ENCODE measurements around the gene ITM2B. TPM values are rescaled to one million over a fixed set of nuclear protein-coding genes. Genes with fewer than 3 reads are reported as not detected.
"Not testable (repeated sequence)": the region's sequence is repeated elsewhere in the genome, so short reads cannot be mapped to it uniquely, and the experiment has no call there.

Gene ITM2B
- polyA plus RNA-seq (ENCODE audit: insufficient read length in 4 of 4), result 1,000 to 10,000 TPM; 1,265 to 1,775 (median 1,416) TPM

GRCh38 chr13:48233046-48233888 lies at the start of gene ITM2B:
Gene ITM2B, plus strand, starts transcription at chr13:48233206. Its CDS starts 155 bp downstream, at chr13:48233361.
- peak in 2 of 4 donors; percentile 57 to 73 for DNase-seq (ENCODE audit: low read depth in 4 of 4, low spot score in 2 of 4)

GRCh38 chr13:48184260-48184659 lies 48.7 kb upstream of the ITM2B start:
- no peak for DNase-seq (ENCODE audit: low read depth in 4 of 4, low spot score in 2 of 4)

GRCh38 chr13:48185018-48185417 lies 48.0 kb upstream of the ITM2B start:
- no peak for DNase-seq (ENCODE audit: low read depth in 4 of 4, low spot score in 2 of 4)

GRCh38 chr13:48186722-48187121 lies 46.3 kb upstream of the ITM2B start:
- DNase-seq (ENCODE audit: low read depth in 4 of 4, low spot score in 2 of 4), result no peak

GRCh38 chr13:48188131-48188530 lies 44.9 kb upstream of the ITM2B start:
- DNase-seq (ENCODE audit: low read depth in 4 of 4, low spot score in 2 of 4), result no peak

GRCh38 chr13:48188601-48189000 lies 44.4 kb upstream of the ITM2B start:
- no peak for DNase-seq (ENCODE audit: low read depth in 4 of 4, low spot score in 2 of 4)

- DNase-seq (ENCODE audit: low read depth in 4 of 4, low spot score in 2 of 4), result no peak
Observed at GRCh38 chr13:48189171-48189570, 43.8 kb upstream of the ITM2B start.

GRCh38 chr13:48192411-48192935 lies 40.5 kb upstream of the ITM2B start:
- DNase-seq (ENCODE audit: low read depth in 4 of 4, low spot score in 2 of 4), result no peak

- no peak for DNase-seq (ENCODE audit: low read depth in 4 of 4, low spot score in 2 of 4)
Observed at GRCh38 chr13:48194379-48194754, 38.6 kb upstream of the ITM2B start.

- no peak for DNase-seq (ENCODE audit: low read depth in 4 of 4, low spot score in 2 of 4)
Observed at GRCh38 chr13:48199404-48199946, 33.5 kb upstream of the ITM2B start.

GRCh38 chr13:48201044-48201443 lies 32.0 kb upstream of the ITM2B start:
- no peak for DNase-seq (ENCODE audit: low read depth in 4 of 4, low spot score in 2 of 4)

GRCh38 chr13:48207207-48207606 lies 25.8 kb upstream of the ITM2B start:
- DNase-seq (ENCODE audit: low read depth in 4 of 4, low spot score in 2 of 4), result not testable (repeated sequence)

GRCh38 chr13:48210178-48210577 lies 22.8 kb upstream of the ITM2B start:
- no peak for DNase-seq (ENCODE audit: low read depth in 4 of 4, low spot score in 2 of 4)

- DNase-seq (ENCODE audit: low read depth in 4 of 4, low spot score in 2 of 4), result no peak
Observed at GRCh38 chr13:48214519-48215121, 18.4 kb upstream of the ITM2B start.

GRCh38 chr13:48215511-48216203 lies 17.3 kb upstream of the ITM2B start:
- DNase-seq (ENCODE audit: low read depth in 4 of 4, low spot score in 2 of 4), result not testable (repeated sequence)

- no peak for DNase-seq (ENCODE audit: low read depth in 4 of 4, low spot score in 2 of 4)
Observed at GRCh38 chr13:48216204-48216711, 16.7 kb upstream of the ITM2B start.

- no peak for DNase-seq (ENCODE audit: low read depth in 4 of 4, low spot score in 2 of 4)
Observed at GRCh38 chr13:48220592-48220980, 12.4 kb upstream of the ITM2B start.

GRCh38 chr13:48220981-48221685 lies 11.9 kb upstream of the ITM2B start:
- no peak for DNase-seq (ENCODE audit: low read depth in 4 of 4, low spot score in 2 of 4)

- DNase-seq (ENCODE audit: low read depth in 4 of 4, low spot score in 2 of 4), result no peak
Observed at GRCh38 chr13:48221686-48222187, 11.3 kb upstream of the ITM2B start.
